Fibroblast of lung (primary cell): ENCODE results near the gene UNC45A. TPM values are rescaled to one million over a fixed set of nuclear protein-coding genes. Genes with fewer than 3 reads are reported as not detected.

Experiments
- DNase-seq, 2 donors: peaks; one replicate each; pipeline versions ENCODE4 v3.0.0 to v3.0.0-alpha.2; 2010; ENCODE audit warnings: low read depth in 2 of 2
- H2AFZ ChIP-seq: 2 replicates; pipeline ENCODE4 v1.5.1; 2012; ENCODE audit warnings: low read length, control low read depth, inconsistent platforms
- H3K27ac ChIP-seq: 2 replicates; pipeline ENCODE4 v1.5.1; 2011; ENCODE audit warnings: low read length, control low read depth; ENCODE audit not compliant: insufficient read depth
- H3K27me3 ChIP-seq: 2 replicates; pipeline ENCODE4 v1.5.1; 2011; ENCODE audit warnings: mild to moderate bottlenecking, low read length; ENCODE audit not compliant: control insufficient read depth, insufficient read depth
- H3K36me3 ChIP-seq: 2 replicates; pipeline ENCODE4 v1.5.1; 2011; ENCODE audit warnings: low read length; ENCODE audit not compliant: control insufficient read depth, insufficient read depth
- H3K4me1 ChIP-seq: 2 replicates; pipeline ENCODE4 v1.5.1; 2011; ENCODE audit warnings: low read length; ENCODE audit not compliant: control insufficient read depth, insufficient read depth; ENCODE audit errors: extremely low read depth
- H3K4me2 ChIP-seq: 2 replicates; pipeline ENCODE4 v1.5.1; 2011; ENCODE audit warnings: low read length, control low read depth; ENCODE audit not compliant: insufficient read depth; ENCODE audit errors: extremely low read depth
- H3K4me3 ChIP-seq, 4 experiments: fragments of 200-600 bp in 1 of 4; sonication (generic) in 1 of 4; replicated peaks in 1 of 4; 2 replicates each; pipeline ENCODE4 v1.5.1; 2011 to 2016; ENCODE audit warnings: low read length in 4 of 4, low read depth in 3 of 4, mild to moderate bottlenecking in 3 of 4, control low read depth in 2 of 4, inconsistent platforms in 1 of 4, mixed read lengths in 1 of 4; ENCODE audit not compliant: insufficient read depth in 1 of 4; ENCODE audit errors: control extremely low read depth in 1 of 4
- H3K79me2 ChIP-seq: 2 replicates; pipeline ENCODE4 v1.5.1; 2012; ENCODE audit warnings: mild to moderate bottlenecking, low read length, inconsistent platforms; ENCODE audit not compliant: control insufficient read depth, insufficient read depth
- H3K9ac ChIP-seq: 2 replicates; pipeline ENCODE4 v1.5.1; 2011; ENCODE audit warnings: mild to moderate bottlenecking, low read length, control low read depth; ENCODE audit not compliant: insufficient read depth
- H3K9me3 ChIP-seq: 2 replicates; pipeline ENCODE4 v1.5.1; 2012; ENCODE audit warnings: low read depth, low read length; ENCODE audit not compliant: control insufficient read depth, insufficient read depth
- H4K20me1 ChIP-seq: 2 replicates; pipeline ENCODE4 v1.5.1; 2011; ENCODE audit warnings: low read length; ENCODE audit not compliant: control insufficient read depth, insufficient read depth; ENCODE audit errors: extremely low read depth
- EZH2 ChIP-seq: IDR thresholded peaks from 2 replicates; pipeline ENCODE4 v1.5.1; 2012; ENCODE audit warnings: low read length, control low read depth, mild to moderate bottlenecking; ENCODE audit errors: missing control alignments
- polyA plus RNA-seq, 2 donors: library from polyadenylated mRNA; depleted of rRNA in 1 of 2; stranded (reverse) in 1 of 2; unstranded in 1 of 2; fragments of >200 nt; gene quantifications; 2 replicates each; pipeline ENCODE4 v1.2.1, GENCODE V29; 2011 to 2012; ENCODE audit warnings: missing spikeins in 1 of 2
- total RNA-seq: library from RNA; depleted of rRNA; stranded (reverse); fragments of >200 nt; gene quantifications from 2 replicates; pipeline ENCODE4 v1.2.1, GENCODE V29; 2014
- TF ChIP-seq, protein P1 (sequence below), 2 donors: IDR thresholded peaks in 1 of 2; conservative IDR thresholded peaks in 1 of 2; 1 replicate in 1 of 2; 2 replicates in 1 of 2; pipeline ENCODE4 v1.5.1; 2011 to 2012; ENCODE audit warnings: low read length in 2 of 2, control low read depth in 1 of 2, inconsistent platforms in 1 of 2, low read depth in 1 of 2, mild to moderate bottlenecking in 1 of 2

Gene UNC45A
- total and polyA plus RNA-seq, 2 donors (not counting 1 experiment from before 2014, with no cell fraction given): 41.7 to 104 TPM

DNA sequence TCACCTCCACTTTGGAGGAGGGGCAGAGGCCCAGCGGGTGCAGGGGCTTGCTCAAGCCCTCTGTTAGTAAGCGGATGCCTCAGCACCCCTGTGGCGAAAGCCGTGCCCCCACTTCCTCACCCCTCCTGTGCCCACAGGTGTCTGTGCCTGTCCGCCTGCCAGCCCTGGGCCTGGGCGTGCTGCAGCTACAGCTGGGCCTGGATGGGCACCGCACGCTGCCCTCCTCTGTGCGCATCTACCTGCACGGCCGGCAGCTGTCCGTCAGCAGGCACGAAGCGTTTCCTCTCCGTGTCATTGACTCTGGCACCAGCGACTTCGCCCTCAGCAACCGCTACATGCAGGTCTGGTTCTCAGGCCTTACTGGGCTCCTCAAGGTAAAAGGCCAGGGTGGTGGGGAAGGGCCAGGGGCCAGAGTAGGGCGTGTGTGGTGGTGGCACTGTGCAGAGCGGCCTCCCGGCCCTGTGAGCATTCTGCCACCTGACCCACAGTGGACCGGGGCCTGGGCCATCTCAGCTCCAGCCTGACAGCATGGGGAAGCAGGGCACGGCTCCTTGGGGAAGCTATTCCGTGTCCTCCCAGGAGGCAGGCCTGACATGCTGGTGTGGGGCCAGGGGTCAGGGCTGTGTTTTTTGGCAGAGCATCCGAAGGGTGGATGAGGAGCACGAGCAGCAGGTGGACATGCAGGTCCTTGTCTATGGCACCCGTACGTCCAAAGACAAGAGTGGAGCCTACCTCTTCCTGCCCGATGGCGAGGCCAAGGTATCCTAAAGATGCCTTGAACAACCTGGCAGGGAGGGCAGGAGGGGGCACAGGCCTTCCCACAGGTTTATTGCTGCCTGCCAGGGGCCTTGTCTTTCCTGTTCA lies 22.9 kb upstream of the UNC45A start:
- Histone ChIP-seq H3K4me1 (no peaks in the 10 kb centered on the region), H3K4me2 (no peak overlapping the region), H2AFZ (no peak overlapping the region), H3K9me3 (no peaks in the 10 kb centered on the region), H3K36me3 (peaks cover 16% of the 10 kb centered on the region), H3K27ac (no peak overlapping the region), H3K9ac (no peak overlapping the region), H4K20me1 (no peaks in the 10 kb centered on the region), H3K27me3 (no peaks in the 10 kb centered on the region), H3K4me3 (no peak overlapping the region), H3K79me2 (no peaks in the 10 kb centered on the region)
- TF ChIP-seq, protein P1, sequence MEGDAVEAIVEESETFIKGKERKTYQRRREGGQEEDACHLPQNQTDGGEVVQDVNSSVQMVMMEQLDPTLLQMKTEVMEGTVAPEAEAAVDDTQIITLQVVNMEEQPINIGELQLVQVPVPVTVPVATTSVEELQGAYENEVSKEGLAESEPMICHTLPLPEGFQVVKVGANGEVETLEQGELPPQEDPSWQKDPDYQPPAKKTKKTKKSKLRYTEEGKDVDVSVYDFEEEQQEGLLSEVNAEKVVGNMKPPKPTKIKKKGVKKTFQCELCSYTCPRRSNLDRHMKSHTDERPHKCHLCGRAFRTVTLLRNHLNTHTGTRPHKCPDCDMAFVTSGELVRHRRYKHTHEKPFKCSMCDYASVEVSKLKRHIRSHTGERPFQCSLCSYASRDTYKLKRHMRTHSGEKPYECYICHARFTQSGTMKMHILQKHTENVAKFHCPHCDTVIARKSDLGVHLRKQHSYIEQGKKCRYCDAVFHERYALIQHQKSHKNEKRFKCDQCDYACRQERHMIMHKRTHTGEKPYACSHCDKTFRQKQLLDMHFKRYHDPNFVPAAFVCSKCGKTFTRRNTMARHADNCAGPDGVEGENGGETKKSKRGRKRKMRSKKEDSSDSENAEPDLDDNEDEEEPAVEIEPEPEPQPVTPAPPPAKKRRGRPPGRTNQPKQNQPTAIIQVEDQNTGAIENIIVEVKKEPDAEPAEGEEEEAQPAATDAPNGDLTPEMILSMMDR (conservative IDR thresholded peaks at IDR 0.05 in 1 of 2, IDR thresholded peaks at IDR 0.05 in 1 of 2; ENCODE audit: low read depth in 1 of 2, low read length in 2 of 2): no peak
- no peak for TF ChIP-seq EZH2
- no peak for DNase-seq

DNA sequence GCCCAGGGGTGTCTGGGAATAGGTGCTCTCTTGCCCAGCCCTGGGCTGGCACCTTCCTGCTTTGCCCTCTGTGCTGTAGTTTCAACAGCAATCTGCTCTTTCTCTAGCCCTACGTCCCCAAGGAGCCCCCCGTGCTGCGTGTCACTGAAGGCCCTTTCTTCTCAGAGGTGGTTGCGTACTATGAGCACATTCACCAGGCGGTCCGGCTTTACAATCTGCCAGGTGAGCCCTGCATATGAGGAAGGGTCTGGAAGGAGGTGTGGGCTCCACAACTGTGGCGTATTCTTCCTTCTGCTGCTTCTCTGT lies 22.4 kb upstream of the UNC45A start:
- H3K4me1 ChIP-seq: no peaks in the 10 kb centered on the region
- H4K20me1 ChIP-seq: no peaks in the 10 kb centered on the region
- H3K27me3 ChIP-seq: no peaks in the 10 kb centered on the region
- no peak overlapping the region for H3K4me2 ChIP-seq
- DNase-seq: no peak
- no peaks in the 10 kb centered on the region for H3K9me3 ChIP-seq
- no peak overlapping the region for H3K9ac ChIP-seq
- H3K36me3 ChIP-seq: peaks cover 17% of the 10 kb centered on the region
- H3K4me3 ChIP-seq: no peak overlapping the region
- no peaks in the 10 kb centered on the region for H3K79me2 ChIP-seq
- no peak for TF ChIP-seq EZH2
- TF ChIP-seq, protein P1 (conservative IDR thresholded peaks at IDR 0.05 in 1 of 2, IDR thresholded peaks at IDR 0.05 in 1 of 2; ENCODE audit: low read depth in 1 of 2, low read length in 2 of 2): no peak
- H3K27ac ChIP-seq: no peak overlapping the region
- H2AFZ ChIP-seq: no peak overlapping the region

DNA sequence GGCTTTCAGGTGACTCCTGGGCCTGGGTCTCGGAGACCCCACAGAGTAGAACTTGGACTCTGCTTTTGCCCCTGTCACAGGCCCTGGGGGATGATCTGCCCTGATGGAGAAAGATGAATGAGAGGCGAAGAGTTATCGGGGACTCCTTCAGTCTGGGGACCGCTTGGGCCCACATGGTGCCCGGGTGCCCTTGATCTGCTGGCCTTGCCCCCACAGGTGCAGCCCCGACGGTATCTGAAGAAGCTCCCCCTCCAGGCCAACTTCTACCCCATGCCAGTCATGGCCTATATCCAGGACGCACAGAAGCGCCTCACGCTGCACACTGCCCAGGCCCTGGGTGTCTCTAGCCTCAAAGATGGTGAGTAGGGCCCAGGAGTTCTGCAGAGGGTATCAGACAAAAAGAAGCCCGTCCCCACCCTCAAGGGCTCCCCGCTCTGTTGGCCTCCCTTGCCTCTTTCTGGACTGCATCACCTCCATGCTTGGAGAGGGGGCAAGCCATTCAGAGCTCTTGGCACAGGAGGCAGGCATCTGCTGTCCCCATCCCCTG lies 21.6 kb upstream of the UNC45A start:
- no peaks in the 10 kb centered on the region for H3K79me2 ChIP-seq
- H3K9me3 ChIP-seq: no peaks in the 10 kb centered on the region
- DNase-seq: no peak
- no peak overlapping the region for H3K4me2 ChIP-seq
- H3K9ac ChIP-seq: no peak overlapping the region
- no peak overlapping the region for H3K27ac ChIP-seq
- H3K4me1 ChIP-seq: no peaks in the 10 kb centered on the region
- no peak overlapping the region for H2AFZ ChIP-seq
- no peaks in the 10 kb centered on the region for H4K20me1 ChIP-seq
- no peak overlapping the region for H3K4me3 ChIP-seq
- no peaks in the 10 kb centered on the region for H3K27me3 ChIP-seq
- TF ChIP-seq, protein P1 (conservative IDR thresholded peaks at IDR 0.05 in 1 of 2, IDR thresholded peaks at IDR 0.05 in 1 of 2; ENCODE audit: low read depth in 1 of 2, low read length in 2 of 2): no peak
- TF ChIP-seq EZH2: no peak
- peaks cover 20% of the 10 kb centered on the region for H3K36me3 ChIP-seq
